ENCODE data around the gene CHST9.

CHST9 gene

GRCh38 chr18:26863921-26864497 is 321.1 kb downstream of the CHST9 start:
- DNase-seq (ENCODE audit: low read depth) = no peak
- H3K4me3 ChIP-seq (ENCODE audit: low read depth, low read length) = no peak overlapping the region
- no peak for TF ChIP-seq CTCF (conservative IDR thresholded peaks at IDR 0.05; ENCODE audit: low read depth, low read length)

- DNase-seq (ENCODE audit: low read depth) = no peak
- no peak overlapping the region for H3K4me3 ChIP-seq (ENCODE audit: low read depth, low read length)
- no peak for TF ChIP-seq CTCF (conservative IDR thresholded peaks at IDR 0.05; ENCODE audit: low read depth, low read length)
Observed at GRCh38 chr18:26863122-26863879, 321.8 kb downstream of the CHST9 start.

GRCh38 chr18:26862084-26862483 is 323.0 kb downstream of the CHST9 start:
- H3K4me3 ChIP-seq (ENCODE audit: low read depth, low read length) = no peak overlapping the region
- no peak for DNase-seq (ENCODE audit: low read depth)
- no peak for TF ChIP-seq CTCF (conservative IDR thresholded peaks at IDR 0.05; ENCODE audit: low read depth, low read length)

Measured in choroid plexus epithelial cell (primary cell).